WTC11 (cell line): ENCODE results near the gene CRYGS.

Source experiments
- CBFB ChIP-seq: sonication (generic); formaldehyde crosslinking; IDR thresholded peaks from 2 replicates; pipeline ENCODE4 v1.8.1; 2022; ENCODE audit warnings: mild to moderate bottlenecking, low read depth, missing genetic modification reagents
- E2F5 ChIP-seq: sonication (generic); formaldehyde crosslinking; IDR thresholded peaks from 2 replicates; pipeline ENCODE4 v1.8.1; 2022; ENCODE audit warnings: mild to moderate bottlenecking, moderate library complexity, missing genetic modification reagents
- FOXJ3 ChIP-seq: sonication (generic); formaldehyde crosslinking; IDR thresholded peaks from 2 replicates; pipeline ENCODE4 v1.9.0; 2021; ENCODE audit warnings: missing genetic modification reagents, mild to moderate bottlenecking, borderline replicate concordance
- GTF2I ChIP-seq: fragments of 250-450 bp; sonication (Bioruptor Pico); conservative IDR thresholded peaks from 2 replicates; pipeline ENCODE4 v1.4.0; 2021; ENCODE audit warnings: mild to moderate bottlenecking
- TEAD4 ChIP-seq: sonication (generic); formaldehyde crosslinking; IDR thresholded peaks from 2 replicates; pipeline ENCODE4 v1.8.0; 2022; ENCODE audit warnings: mild to moderate bottlenecking, missing genetic modification reagents

DNA sequence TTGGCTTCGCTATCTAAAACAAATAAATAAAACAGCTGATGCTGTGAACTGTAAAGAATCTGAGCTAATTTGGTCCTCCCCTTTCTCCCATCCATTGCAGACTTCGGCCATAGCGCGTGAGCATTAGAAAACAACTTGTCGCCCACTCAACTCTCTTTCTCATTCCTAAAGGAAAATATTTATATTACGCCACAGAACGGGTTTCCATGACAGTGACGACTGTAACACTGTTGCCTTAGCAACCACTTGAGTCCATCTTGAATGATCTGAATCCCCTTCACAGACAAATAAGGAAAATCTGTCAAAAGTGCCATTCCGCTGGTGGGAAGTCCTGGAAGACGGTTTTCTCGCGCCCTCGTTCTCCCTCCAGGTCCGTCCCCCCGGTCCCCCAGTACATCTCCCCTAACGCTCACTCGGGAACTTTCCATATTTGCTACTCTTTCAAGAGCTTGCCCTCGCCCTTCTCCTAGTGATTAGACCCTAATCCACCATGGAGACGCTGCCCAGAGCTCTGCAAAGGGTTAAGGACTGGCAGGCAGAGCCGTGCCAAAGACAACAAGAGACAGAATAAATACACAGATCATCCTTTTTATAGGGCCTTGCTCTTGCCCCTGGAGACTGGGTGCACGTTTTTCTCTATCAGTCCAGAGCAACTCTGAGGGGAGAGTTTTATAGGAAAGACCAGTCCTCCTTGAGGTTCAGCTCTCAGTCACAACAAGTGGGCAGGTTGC is 50.5 kb downstream of the CRYGS start:
- TF ChIP-seq FOXJ3 (no peak), TEAD4 (CRISPR knock-in tag) (no peak), CBFB (CRISPR knock-in tag) (no peak), E2F5 (no peak), GTF2I (CRISPR knock-in tag) (no peak)
